NCI-H748 treated with DMSO at 0.1 percent for 48 hours (cell line): ENCODE measurements around the gene WAS.
"Not testable (repeated sequence)": the region's sequence is repeated elsewhere in the genome, so short reads cannot be mapped to it uniquely, and the experiment has no call there.

ENCODE experiments used
- DNase-seq: peaks from one replicate; lab custom pipeline; 2025; lab: John Stamatoyannopoulos, UW

Gene WAS

DNA sequence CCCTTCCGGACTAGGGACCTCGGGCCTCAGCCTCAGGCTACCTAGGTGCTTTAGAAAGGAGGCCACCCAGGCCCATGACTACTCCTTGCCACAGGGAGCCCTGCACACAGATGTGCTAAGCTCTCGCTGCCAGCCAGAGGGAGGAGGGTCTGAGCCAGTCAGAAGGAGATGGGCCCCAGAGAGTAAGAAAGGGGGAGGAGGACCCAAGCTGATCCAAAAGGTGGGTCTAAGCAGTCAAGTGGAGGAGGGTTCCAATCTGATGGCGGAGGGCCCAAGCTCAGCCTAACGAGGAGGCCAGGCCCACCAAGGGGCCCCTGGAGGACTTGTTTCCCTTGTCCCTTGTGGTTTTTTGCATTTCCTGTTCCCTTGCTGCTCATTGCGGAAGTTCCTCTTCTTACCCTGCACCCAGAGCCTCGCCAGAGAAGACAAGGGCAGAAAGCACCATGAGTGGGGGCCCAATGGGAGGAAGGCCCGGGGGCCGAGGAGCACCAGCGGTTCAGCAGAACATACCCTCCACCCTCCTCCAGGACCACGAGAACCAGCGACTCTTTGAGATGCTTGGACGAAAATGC, at the start of gene WAS:
TSS of gene WAS (plus strand) at position 389 of the 572 bp plus-strand sequence. CDS start at position 444, 55 bp downstream.
- no peak for DNase-seq

DNA sequence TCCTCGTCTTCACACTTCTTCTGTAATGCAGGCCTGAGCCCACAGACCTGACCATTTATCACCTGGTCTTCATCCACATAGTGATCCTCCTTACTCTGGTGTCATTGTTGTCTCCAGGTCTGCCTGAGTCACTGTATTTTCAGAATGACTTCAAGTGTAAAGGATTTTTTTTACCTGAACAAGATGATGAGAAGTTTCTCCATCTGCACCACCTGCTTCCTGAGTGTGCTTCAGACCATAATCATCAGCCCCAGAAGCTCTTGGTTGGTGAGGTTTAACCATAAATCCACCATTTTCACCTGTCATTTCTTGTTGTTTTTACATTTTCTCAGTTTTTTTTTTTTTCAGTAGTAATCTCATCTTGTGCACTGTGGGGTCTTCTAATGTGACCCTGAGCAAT, 47.3 kb upstream of the WAS start:
- DNase-seq: no peak

DNA sequence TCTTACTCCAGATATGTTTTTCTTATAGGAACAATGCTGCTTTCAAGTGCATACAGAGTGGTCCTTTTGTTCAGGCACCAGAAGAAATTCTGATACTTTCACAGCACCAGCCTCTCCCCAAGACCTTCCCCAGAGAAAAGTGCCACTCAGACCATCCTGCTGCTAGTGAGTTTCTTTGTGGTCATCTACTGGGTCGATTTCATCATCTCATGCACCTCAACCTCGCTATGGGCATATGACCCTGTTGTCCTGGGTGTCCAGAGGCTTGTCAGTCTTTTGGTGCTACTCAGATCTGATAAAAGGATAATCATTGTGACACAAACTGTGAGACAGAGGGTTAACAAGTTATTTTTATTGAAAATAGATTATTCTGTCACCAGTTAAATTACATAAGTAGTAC, 46.8 kb upstream of the WAS start:
- no peak for DNase-seq

DNA sequence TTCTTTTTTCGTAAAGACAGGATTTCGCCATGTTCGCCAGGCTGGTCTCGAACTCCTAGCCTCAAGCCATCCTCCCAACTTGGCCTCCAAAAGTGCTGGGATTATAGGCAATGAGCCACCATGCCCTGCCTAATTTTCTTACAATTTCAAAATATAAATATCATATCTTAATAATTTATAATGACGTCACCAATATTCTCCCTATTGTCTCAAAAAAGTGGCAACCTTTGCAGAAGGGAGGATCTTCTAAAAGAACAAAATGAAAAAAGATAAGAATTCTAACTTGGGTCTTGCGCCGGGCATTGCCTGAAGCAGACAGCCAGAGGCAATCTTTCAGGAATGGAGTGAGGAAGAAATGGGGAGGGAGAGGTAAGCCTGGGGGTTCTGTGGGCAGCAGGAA, 37.9 kb upstream of the WAS start:
- DNase-seq: no peak

DNA sequence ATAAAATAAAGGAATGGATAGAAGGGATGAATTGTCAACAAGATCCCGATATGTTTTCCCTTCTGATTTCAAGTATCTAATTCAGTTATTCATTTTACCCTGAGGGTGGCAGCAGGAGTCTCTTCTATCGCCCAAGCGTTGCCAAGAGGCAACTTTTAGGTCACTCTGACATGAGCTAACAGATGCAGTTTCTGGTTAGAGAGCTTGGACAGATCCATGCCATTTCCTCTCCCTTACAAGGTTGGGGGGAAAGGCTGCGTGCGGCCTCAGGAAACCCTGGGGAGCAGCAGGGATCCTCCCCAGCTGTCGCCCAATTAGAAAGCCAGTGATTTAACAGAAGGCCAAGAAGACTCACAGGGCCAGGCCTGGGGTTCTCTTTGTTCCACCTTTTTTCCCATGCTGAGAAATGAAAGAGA, 35.3 kb upstream of the WAS start:
- DNase-seq: peak; percentile 7

DNA sequence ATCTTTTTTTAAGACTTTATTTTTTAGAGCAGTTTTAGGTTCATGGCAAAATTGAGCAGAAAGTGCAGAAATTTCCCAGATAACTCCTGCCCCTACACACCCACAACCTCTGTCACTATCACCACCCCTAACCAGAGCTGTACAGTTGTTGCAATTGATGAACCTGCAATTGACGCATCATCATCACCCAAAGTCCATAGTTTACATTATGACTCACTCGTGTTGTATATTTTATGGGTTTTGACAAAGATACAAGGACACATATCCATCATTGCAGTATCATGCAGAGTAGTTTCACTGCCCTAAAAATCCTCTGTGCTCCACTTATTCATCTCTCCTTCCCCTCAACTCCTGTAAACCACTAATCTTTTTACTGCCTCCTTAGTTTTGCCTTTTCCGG, 34.5 kb upstream of the WAS start:
- DNase-seq: no peak

DNA sequence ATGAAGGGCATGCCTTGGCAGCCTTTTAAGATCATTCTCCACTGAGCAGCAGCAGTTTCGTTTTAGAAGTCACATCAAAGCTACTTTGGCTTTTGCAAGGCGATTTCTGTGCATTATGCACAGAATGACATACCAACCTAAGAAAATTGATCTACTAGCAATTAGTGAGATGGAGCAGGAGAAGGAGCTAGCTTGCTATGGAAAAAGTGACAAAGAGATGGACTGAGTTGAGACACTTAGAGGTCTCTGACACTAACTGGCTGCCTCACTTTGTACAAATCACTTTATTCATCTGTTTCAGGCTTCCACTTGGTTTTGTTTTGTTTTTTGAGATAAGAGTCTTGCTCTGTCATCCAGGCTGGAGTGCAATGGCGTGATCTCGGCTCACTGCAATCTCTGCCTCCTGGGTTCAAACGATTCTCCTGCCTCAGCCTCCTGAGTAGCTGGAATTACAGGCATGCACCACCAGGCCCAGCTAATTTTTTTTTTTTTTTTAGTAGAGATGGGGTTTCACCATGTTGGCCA, 31.5 kb upstream of the WAS start:
- not testable (repeated sequence) for DNase-seq

DNA sequence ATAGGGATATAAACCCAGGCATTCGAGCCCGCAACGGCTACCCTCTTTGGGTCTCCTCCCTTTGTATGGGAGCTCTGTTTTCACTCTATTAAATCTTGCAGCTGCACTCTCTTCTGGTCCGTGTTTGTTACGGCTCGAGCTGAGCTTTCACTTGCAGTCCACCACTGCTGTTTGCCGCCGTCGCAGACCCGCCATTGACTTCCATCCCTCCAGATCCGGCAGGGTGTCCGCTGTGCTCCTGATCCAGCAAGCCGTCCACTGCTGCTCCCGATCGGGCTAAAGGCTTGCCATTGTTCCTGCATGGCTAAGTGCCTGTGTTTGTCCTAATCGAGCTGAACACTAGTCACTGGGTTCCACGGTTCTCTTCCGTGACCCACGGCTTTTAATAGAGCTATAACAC, 28.9 kb upstream of the WAS start:
- not testable (repeated sequence) for DNase-seq

DNA sequence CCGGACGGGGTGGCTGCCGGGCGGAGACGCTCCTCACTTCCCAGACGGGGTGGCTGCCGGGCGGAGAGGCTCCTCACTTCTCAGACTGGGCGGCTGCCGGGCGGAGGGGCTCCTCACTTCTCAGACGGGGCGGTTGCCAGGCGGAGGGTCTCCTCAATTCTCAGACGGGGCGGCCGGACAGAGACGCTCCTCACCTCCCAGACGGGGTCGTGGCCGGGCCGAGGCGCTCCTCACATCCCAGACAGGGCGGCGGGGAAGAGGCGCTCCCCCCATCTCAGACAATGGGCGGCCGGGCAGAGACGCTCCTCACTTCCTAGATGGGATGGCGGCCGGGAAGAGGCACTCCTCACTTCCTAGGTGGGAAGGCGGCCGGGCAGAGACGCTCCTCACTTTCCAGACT, 23.9 kb upstream of the WAS start:
- not testable (repeated sequence) for DNase-seq

DNA sequence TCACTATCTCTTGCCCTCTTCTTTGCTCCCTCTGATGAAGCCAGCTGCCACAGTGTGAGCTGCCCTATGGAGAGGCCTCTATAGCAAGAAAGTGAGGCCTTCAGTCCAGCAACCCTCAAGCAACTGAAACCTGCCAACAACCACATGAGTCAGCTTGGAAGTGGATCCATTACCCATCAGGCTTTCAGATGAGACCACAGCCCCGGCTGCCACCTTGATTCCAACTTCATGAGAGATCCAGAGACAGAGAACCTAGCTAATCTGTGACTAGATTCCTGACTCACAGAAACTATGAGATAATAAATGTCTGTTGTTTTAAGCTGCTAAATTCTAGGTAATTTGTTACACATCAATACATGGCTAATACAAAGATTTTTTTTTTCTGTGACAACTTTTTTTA, 20.4 kb upstream of the WAS start:
- no peak for DNase-seq

DNA sequence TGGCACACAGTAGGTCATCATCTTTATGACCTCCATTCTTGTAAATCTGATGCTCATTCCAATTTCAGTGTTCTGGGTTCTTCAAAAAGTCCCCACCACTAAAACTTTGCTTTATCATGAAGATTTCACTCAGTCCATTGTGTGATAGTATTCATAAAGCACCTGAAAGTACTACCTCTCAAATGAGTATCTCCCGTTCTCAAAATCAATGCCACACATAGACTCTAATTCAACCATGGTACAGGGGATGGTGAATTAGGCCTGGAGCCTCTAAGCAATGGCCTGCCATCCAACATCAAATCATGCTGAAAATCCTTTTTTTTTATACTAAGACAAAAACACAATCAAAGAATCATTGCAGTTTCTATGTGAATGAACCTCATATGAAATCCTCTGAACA, 19.4 kb upstream of the WAS start:
- DNase-seq: no peak

DNA sequence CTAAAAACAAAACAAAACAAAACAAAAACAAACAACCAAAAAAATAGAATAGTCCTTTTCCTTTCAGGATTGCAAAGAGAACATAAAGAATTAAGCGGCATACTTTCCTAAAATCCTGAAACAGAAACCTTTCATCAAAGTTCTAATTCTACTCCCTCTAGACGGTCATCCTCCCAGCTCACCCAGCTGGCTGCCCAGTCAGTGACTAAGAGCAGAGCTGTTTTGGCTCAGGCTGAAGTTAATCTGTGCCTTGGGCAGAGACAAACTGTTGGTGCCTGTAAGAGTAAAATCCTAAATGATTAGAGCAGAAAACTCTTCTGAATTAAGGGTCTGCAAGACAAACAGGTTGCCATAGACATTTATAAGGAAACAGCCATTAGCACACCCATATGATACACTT, 17.6 kb upstream of the WAS start:
- DNase-seq: no peak

DNA sequence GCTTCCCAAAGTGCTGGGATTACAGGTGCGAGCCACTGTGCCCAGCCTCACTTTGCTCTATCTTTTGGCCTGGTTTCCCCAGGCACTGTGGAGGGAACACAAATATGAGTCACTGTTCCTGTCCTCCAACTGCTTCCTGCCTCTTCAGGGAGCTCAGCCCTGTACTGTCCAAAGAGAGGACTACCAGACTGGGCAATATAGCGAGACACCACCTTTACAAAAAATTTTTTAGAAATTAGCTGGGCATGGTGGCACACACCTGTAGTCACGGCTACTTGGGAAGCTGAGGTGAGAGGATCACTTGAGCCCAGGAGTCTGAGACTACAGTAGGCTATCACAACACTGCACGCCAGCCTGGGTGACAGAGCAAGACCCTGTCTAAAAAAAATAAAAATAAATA, 16.9 kb upstream of the WAS start:
- DNase-seq: no peak

DNA sequence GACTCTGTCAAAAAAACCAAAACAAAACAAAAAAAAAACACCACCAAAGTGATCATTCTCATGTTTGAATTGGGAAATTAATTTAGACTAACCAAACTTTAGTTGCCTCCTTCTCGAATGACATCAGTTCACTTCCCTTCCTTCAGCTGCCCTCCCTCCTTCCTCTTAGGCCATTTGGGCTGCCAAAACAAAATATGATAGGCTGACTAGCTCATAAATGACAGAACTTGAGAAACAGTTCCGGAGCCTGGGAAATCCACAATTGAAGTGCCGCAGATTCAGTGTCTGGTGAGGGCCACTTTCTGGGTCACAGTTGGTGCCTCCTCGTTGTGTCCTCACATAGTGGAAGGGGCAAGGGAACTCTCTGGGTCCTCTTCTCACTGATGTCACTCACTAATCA, 16.1 kb upstream of the WAS start:
- no peak for DNase-seq

DNA sequence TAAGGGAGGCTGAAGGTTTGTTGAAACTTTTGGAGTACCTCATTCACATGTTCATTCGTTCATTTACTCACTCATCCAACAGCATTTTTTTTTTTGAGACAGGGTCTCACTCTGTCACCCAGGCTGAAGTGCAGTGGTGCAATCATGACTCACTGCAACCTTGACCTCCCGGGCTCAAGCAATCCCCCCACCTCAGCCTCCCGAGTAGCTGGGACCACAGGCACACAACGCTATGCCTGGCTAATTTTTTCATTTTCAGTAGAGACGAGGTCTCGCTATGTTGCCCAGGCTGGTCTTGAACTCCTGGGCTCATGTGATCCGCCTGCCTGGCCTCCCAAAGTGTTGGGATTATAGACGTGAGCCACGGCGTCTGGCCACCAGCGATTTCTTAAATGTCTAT, 15.4 kb upstream of the WAS start:
- not testable (repeated sequence) for DNase-seq

DNA sequence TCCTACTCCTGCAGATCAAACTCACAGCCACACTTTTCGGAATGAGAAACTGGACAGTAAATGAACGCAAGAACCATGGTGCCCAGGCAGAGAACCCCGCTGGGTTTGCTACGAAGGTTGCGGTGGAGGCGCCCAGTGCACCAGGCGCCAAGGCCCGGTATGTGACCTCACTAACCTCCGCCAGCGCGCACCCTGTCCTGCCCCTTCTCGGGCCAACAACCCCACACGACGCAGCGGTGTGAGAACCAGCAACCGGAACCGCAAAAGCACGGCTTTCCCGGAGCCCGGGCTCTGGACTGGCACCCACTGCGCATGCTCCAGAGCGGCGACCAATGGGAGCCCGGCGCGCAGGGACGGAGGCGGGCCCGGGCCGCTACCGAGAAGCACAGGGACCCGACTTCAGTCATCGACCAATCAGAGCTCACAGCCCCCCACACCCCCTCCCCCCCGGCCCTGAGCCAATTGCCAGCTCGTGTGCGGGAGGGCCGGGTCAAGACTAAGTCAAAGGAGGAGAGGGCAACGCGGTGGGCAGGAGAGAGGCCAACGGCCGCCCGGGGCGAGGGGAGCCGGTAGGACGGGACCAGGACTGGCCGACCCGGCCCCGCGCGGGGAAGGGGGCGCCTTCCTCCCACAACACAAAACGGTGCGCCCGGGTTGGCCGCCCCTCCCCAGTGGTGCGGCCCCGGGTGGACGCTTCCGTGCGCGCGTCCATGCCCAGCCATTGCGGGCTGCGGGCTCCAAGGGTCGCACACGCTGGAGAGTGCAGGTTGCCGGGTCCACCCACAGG, 7.3 kb upstream of the WAS start:
- DNase-seq: peak; percentile 57

DNA sequence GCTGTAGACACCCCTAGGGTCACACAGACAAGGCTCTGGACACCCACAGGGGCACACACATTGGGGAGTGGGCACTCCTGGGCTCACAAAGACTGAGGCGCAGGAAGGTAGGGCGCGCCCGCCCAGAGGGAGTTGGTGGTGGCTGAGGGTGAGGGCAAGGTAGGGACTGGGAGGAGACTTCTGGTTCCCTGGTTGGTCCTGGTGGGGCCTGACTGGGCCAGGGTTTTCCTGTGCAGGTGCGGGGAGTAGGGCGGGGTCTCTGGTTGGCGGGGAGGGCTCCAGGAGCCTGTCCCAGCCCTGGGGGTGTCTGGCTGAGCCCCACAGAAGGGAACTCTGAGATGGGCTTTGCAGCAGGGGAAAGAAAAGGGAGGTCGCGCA, 6.7 kb upstream of the WAS start:
- no peak for DNase-seq

DNA sequence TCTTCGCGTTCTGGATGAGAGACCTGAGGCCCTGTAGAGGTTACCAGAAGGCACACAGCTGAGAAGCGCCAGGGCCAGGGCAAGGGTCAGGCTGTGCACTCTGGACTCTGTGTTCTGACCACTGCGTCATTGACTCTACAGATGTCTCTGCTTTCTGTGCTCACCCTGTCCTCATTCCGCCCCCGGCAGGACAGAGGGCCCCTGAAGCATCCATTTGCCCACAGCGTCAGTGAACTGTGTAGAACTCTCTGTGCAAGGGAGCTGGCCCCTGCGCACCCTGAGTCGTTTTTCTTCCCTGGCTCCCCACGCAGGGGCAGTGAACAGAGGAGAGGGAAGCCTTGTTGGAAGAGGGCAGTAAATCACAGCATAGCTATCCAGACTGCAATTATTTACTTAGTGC, 6.1 kb upstream of the WAS start:
- DNase-seq: no peak

DNA sequence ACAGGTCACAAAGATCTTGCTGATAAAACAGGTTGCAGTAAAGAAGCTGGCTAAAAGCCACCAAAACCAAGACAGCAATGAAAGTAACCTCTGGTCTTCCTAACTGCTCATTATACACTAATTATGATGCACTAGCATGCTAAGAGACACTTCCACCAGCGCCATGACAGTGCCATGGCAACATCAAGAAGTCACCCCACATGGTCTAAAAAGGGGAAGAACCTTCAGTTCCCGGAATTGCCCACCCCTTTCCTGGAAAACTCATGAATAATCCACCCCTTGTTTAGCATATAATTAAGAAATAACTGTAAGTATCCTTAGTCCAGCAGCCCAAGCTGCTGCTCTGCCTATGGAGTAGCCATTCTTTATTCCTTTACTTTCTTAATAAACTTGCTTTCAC, 3.1 kb upstream of the WAS start:
- not testable (repeated sequence) for DNase-seq

DNA sequence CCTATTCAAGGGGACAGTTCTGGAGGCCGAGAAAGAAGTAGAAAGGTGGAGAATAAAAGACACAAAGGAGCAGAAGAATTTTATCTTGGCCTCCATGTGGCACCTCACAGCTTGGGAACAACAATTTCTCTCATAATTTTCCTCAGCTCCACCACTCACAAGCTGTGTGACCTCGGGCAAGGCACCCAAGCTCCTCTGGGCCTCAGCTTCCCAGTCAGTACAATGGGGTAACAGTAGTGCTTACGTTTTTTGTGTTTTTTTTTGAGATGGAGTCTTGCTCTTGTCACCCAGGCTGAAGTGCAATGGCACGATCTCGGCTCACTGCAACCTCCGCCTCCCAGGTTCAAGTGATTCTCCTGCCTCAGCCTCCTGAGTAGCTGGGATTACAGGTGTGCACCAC, 2.7 kb upstream of the WAS start:
- not testable (repeated sequence) for DNase-seq

DNA sequence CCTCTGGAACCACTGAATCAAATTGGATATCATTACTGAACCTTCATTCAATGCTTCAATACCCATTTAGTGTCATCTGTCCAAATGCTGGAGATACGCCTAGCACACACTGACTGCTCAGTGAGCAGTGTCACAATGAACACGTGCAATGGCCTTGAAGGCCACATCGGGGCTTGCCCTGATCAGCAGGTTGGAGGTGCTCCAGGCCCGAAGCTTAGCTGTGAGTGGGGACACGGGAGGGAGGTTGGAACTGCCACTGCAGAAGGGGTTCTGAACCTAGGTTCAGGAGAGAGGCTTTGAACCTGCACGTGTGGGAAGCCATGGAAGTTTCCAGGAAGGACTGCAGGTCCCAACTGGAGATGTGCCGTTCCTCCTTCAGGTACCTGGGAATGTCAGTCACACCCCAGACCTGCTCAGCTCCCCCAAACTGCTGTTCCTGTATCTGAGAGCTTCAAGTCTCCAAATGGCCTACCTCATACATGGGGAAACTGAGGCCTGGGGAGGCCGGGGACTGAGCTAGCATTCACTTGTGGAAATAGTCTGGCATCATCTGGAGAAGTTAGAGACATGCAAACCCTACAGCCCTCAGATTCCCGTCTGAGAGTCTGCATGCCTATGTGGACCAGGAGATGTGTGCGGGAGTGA, 1.9 kb upstream of the WAS start:
- DNase-seq: no peak

DNA sequence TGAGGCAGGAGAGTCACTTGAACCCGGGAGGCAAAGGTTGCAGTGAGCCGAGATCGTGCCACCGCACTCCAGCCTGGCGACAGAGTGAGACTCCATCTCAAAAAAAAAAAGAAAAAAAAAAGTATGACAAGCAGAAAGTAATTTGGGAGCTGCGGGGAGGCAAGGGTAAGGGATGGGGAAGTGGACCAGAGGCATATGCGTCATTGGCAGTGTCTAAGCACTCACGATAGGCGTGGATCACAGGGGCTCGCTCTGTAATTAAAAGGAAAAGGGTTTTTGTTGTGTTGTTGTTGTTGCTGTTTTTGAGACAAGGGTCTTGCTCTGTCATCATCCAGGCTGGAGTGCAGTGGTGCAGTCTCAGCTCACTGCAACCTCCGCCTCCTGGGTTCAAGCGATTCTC, 804 bp upstream of the WAS start:
- not testable (repeated sequence) for DNase-seq

DNA sequence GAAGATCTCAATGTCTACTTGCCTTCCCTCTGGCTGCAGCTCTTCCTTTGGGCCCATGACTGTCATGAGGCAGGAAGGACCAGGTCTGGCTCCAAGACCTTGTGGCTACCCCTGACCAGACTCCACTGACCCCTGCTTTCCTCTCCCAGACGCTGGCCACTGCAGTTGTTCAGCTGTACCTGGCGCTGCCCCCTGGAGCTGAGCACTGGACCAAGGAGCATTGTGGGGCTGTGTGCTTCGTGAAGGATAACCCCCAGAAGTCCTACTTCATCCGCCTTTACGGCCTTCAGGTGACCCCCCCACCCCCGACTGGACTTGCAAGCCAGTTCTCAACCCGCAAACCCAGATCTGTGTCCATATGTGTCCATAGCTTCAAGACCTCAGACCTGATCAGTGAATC, 535 bp downstream of the WAS start:
- no peak for DNase-seq
